ENCODE measurements around the gene B3GLCT. TPM values are rescaled to one million over a fixed set of nuclear protein-coding genes. Genes with fewer than 3 reads are reported as not detected.

The B3GLCT gene
- total and polyA plus RNA-seq, 2 experiments from 2014 or later = 2.2 to 4.4 TPM

GRCh38 chr13:31184981-31185645 lies 14.7 kb upstream of the B3GLCT start:
- Mint-ChIP-seq H3K27me3 (ENCODE audit: insufficient read depth, low read depth, poor library complexity) (peaks cover 6% of the 10 kb centered on the region), H3K4me3 (no peak overlapping the region), H3K4me1 (peaks cover 5% of the 10 kb centered on the region), H3K9me3 (peaks cover 11% of the 10 kb centered on the region), H3K36me3 (ENCODE audit: low read depth) (peaks cover 3% of the 10 kb centered on the region; the same call in 1 of the 3 replicates), H3K27ac (no peak overlapping the region)
- DNase-seq (ENCODE audit: low spot score) = no peak
- H3K27me3 ChIP-seq (ENCODE audit: insufficient read depth) = no peaks in the 10 kb centered on the region
- no peak overlapping the region for H3K27ac ChIP-seq (ENCODE audit: low read depth)
- no peaks in the 10 kb centered on the region for H3K9me2 ChIP-seq (ENCODE audit: insufficient read depth)
- H3K36me3 ChIP-seq (ENCODE audit: insufficient read depth) = no peaks in the 10 kb centered on the region; the same call in 1 of the 2 replicates
- no peaks in the 10 kb centered on the region for H4K20me1 ChIP-seq (replicated peaks; ENCODE audit: insufficient read depth)
- no peak overlapping the region for H3K4me2 ChIP-seq
- no peak overlapping the region for H3K4me3 ChIP-seq
- no peaks in the 10 kb centered on the region for H3F3A ChIP-seq (replicated peaks; ENCODE audit: low read depth)
- H2AFZ ChIP-seq = peak overlapping the region; percentile 33; the same call in 1 of the 2 replicates
- 0 out of 2 replicates have a peak, but pooled peaks cover 6% of the 10 kb centered on the region for H3K4me1 ChIP-seq (ENCODE audit: insufficient read depth)
- TF ChIP-seq JUNB (IDR thresholded peaks at IDR 0.05; ENCODE audit: unreplicated experiment) (no peak), STAT1 (IDR thresholded peaks at IDR 0.05; ENCODE audit: unreplicated experiment) (no peak), POLR2AphosphoS5 (IDR thresholded peaks at IDR 0.05; ENCODE audit: low read depth) (no peak), ZNF331 (CRISPR knock-in tag; IDR thresholded peaks at IDR 0.05; ENCODE audit: low read depth) (no peak), CREB1 (CRISPR knock-in tag; IDR thresholded peaks at IDR 0.05; ENCODE audit: low read depth) (no peak), ZNF462 (CRISPR knock-in tag; IDR thresholded peaks at IDR 0.05) (no peak), ZNF114 (CRISPR knock-in tag; IDR thresholded peaks at IDR 0.05) (no peak), NANOG (IDR thresholded peaks at IDR 0.05; ENCODE audit: borderline replicate concordance) (no peak), REST (IDR thresholded peaks at IDR 0.05; ENCODE audit: unreplicated experiment) (no peak), ETS1 (IDR thresholded peaks at IDR 0.05) (no peak), EZH2 (IDR thresholded peaks at IDR 0.05; ENCODE audit: low read depth, unreplicated experiment) (no peak), EZH2phosphoT487 (IDR thresholded peaks at IDR 0.05; ENCODE audit: unreplicated experiment) (no peak), CTCF (conservative IDR thresholded peaks at IDR 0.05; ENCODE audit: low read depth in 2 of 2) (no peak)
- no peaks in the 10 kb centered on the region for H3K79me2 ChIP-seq (replicated peaks; ENCODE audit: insufficient read depth)
- ATAC-seq = no peak
